Measurements from ENCODE around the gene GRIK5. TPM values are rescaled to one million over a fixed set of nuclear protein-coding genes. Genes with fewer than 3 reads are reported as not detected.
"Not testable (repeated sequence)": the region's sequence is repeated elsewhere in the genome, so short reads cannot be mapped to it uniquely, and the experiment has no call there.

Gene GRIK5
- total and polyA plus RNA-seq, 2 donors (not counting 3 experiments of a cell fraction or from before 2014, with no cell fraction given) = 0.80 to 2.2 TPM

DNA sequence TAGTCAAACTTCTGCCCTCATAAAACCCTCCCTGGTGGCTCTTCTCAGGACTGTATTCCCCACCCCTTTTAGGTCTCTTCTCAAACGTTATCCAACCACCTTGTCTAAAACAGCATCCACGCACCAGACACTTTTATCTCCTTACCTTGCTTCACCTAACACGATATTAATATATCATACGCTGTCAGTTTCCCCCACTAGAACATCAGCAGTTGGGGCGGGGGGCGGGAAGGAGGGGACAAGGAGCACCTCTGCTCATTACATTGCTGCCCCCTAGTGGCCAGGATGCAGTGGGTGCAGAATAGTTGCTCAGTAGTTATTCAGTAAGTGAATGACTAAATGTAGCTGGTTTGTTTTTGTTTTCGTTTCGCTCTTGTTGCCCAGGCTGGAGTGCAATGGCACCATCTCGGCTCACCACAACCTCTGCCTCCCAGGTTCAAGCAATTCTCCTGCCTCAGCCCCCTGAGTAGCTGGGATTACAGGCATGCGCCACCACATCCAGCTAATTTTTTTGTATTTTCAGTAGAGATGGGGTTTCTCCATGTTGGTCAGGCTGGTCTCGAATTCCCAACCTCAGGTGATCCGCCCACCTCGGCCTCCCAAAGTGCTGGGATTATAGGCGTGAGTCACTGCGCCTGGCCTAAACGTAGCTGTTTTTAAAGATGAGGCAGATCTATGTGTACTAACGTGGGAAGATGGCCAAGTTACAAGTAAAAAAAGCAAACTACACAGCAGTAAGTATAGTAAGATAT is 35.2 kb downstream of the GRIK5 start:
- H3K4me2 ChIP-seq (ENCODE audit: insufficient read depth, low read length) = not testable (repeated sequence)

DNA sequence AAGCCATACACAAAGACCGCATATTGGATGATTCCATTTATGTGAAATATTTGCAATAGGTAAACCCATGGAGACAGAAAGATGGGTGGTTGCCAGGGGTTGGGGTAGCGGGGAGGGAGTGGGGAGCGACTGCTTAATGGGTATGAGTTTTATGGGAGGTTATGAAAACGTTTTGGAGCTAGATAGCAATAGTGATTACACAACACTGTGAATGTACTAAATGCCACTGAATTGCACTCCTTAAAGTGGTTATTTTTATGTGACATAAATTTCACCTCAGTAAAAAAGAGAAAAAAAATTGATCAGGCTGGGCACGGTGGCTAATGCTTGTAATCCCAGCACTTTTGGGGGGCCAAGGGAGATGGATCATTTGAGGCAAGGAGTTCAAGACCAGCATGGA is 36.6 kb downstream of the GRIK5 start:
- TF ChIP-seq, protein P1, sequence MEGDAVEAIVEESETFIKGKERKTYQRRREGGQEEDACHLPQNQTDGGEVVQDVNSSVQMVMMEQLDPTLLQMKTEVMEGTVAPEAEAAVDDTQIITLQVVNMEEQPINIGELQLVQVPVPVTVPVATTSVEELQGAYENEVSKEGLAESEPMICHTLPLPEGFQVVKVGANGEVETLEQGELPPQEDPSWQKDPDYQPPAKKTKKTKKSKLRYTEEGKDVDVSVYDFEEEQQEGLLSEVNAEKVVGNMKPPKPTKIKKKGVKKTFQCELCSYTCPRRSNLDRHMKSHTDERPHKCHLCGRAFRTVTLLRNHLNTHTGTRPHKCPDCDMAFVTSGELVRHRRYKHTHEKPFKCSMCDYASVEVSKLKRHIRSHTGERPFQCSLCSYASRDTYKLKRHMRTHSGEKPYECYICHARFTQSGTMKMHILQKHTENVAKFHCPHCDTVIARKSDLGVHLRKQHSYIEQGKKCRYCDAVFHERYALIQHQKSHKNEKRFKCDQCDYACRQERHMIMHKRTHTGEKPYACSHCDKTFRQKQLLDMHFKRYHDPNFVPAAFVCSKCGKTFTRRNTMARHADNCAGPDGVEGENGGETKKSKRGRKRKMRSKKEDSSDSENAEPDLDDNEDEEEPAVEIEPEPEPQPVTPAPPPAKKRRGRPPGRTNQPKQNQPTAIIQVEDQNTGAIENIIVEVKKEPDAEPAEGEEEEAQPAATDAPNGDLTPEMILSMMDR (IDR thresholded peaks at IDR 0.05; ENCODE audit: extremely low read depth in 1 of 2, insufficient read depth in 1 of 2, low read depth in 1 of 2, low read length in 2 of 2) = no peak
- no peak overlapping the region for H3K27ac ChIP-seq (ENCODE audit: insufficient read depth, low read depth, low read length)
- ChIA-PET CTCF (no interaction called here), POLR2A (no interaction called here)
- no peak overlapping the region for H3K4me2 ChIP-seq (ENCODE audit: insufficient read depth, low read length)
- dilution Hi-C loops (cut with MboI; ENCODE audit: extremely low pct_ligation_motif_present, low sequenced_read_pairs) (no loop called here), intact Hi-C loops (cut with micrococcal nuclease) (no loop called here)
- DNase-seq (ENCODE audit: low read depth, low spot score) = no peak
- no peaks in the 10 kb centered on the region for H3K36me3 ChIP-seq (ENCODE audit: control insufficient read depth in 2 of 2, extremely low read depth in 1 of 2, insufficient read depth in 2 of 2, low read length in 2 of 2)
- no peak for FAIRE-seq
- H3K9me3 ChIP-seq (replicated peaks; ENCODE audit: control insufficient read depth, insufficient read depth, low read length) = no peaks in the 10 kb centered on the region
- H3K9ac ChIP-seq (replicated peaks; ENCODE audit: extremely low read depth, insufficient read depth, low read length) = no peak overlapping the region
- H3K79me2 ChIP-seq (ENCODE audit: control insufficient read depth, insufficient read depth, low read length) = no peaks in the 10 kb centered on the region
- no peaks in the 10 kb centered on the region for H3K9me1 ChIP-seq (replicated peaks; ENCODE audit: control insufficient read depth, extremely low read depth, insufficient read depth, low read length)
- no peak overlapping the region for H2AFZ ChIP-seq (ENCODE audit: low read depth, low read length)
- no TSS peak for BruUV-seq (replicated peaks)
- no peak overlapping the region for H3K4me3 ChIP-seq (replicated peaks in 1 of 3; ENCODE audit: insufficient read depth in 1 of 3, low read depth in 1 of 3, low read length in 3 of 3)
- H3K27me3 ChIP-seq (ENCODE audit: control insufficient read depth in 2 of 2, insufficient read depth in 2 of 2, low read length in 2 of 2) = peaks cover 0 to 4% of the 10 kb centered on the region in 2 experiments
- H3K4me1 ChIP-seq (ENCODE audit: control insufficient read depth, extremely low read depth, insufficient read depth, low read length) = no peaks in the 10 kb centered on the region
- no peaks in the 10 kb centered on the region for H4K20me1 ChIP-seq (replicated peaks; ENCODE audit: control insufficient read depth, extremely low read depth, insufficient read depth, low read length)

More for the DNA sequence above, 35.2 kb downstream of the GRIK5 start:
- DNase-seq (ENCODE audit: low read depth, low spot score) = peak; percentile 42
- H3K4me3 ChIP-seq (replicated peaks in 1 of 3; ENCODE audit: insufficient read depth in 1 of 3, low read depth in 1 of 3, low read length in 3 of 3); H3K9me1 ChIP-seq (replicated peaks; ENCODE audit: control insufficient read depth, extremely low read depth, insufficient read depth, low read length); BruUV-seq (replicated peaks); H3K27ac ChIP-seq (ENCODE audit: insufficient read depth, low read depth, low read length); H3K27me3 ChIP-seq (ENCODE audit: control insufficient read depth in 2 of 2, insufficient read depth in 2 of 2, low read length in 2 of 2); H3K36me3 ChIP-seq (ENCODE audit: control insufficient read depth in 2 of 2, extremely low read depth in 1 of 2, insufficient read depth in 2 of 2, low read length in 2 of 2); H3K9ac ChIP-seq (replicated peaks; ENCODE audit: extremely low read depth, insufficient read depth, low read length); H3K79me2 ChIP-seq (ENCODE audit: control insufficient read depth, insufficient read depth, low read length); H3K4me1 ChIP-seq (ENCODE audit: control insufficient read depth, extremely low read depth, insufficient read depth, low read length); H3K9me3 ChIP-seq (replicated peaks; ENCODE audit: control insufficient read depth, insufficient read depth, low read length); dilution Hi-C loops (cut with MboI; ENCODE audit: extremely low pct_ligation_motif_present, low sequenced_read_pairs); H2AFZ ChIP-seq (ENCODE audit: low read depth, low read length); FAIRE-seq; POLR2A ChIA-PET; H4K20me1 ChIP-seq (replicated peaks; ENCODE audit: control insufficient read depth, extremely low read depth, insufficient read depth, low read length): not testable (repeated sequence)
- TF ChIP-seq, protein P1 (IDR thresholded peaks at IDR 0.05; ENCODE audit: extremely low read depth in 1 of 2, insufficient read depth in 1 of 2, low read depth in 1 of 2, low read length in 2 of 2) = peak; percentile 80 to 86
- intact Hi-C loops (cut with micrococcal nuclease) = loop anchor here (1.0 kb wide), 1 partner anchor 57 kb away; no protein-coding TSS in a partner anchor
- CTCF ChIA-PET = interaction anchor here (0.5 to 1.5 kb wide), 39 partner anchors 9 to 202 kb away, joined by 3 to 29 read pairs (median 4); partner anchors contain the start of genes RABAC1 and ZNF574

All from endothelial cell of umbilical vein (primary cell).